IMR-90 (cell line): ENCODE results near the gene RBBP7. TPM values are rescaled to one million over a fixed set of nuclear protein-coding genes. Genes with fewer than 3 reads are reported as not detected.

Experiments used
- ATAC-seq: fragments of 200-7000 bp; cut with Tn5 transposase; 2 replicates; pipeline ENCODE4 v1.9.1; 2020; ENCODE audit warnings: low read depth, mild to moderate bottlenecking, moderate library complexity
- BruUV-seq: library from RNA; stranded (reverse); fragments of 400-500 nt; replicated peaks from 2 replicates; lab custom pipeline; 2021; lab: Mats Ljungman, UMichigan
- CTCF ChIA-PET: fragments of 300-600 bp; formaldehyde crosslinking; extraction: SDS; loops from one replicate; lab custom pipeline; 2021; ENCODE audit warnings: antibody characterized with exemption; lab: Yijun Ruan, JAX
- POLR2A ChIA-PET: fragments of 300-600 bp; sonication (Branson Sonifier 250); formaldehyde crosslinking; loops from one replicate; lab custom pipeline; 2022; ENCODE audit warnings: antibody characterized with exemption; ENCODE audit not compliant: unreplicated experiment; lab: Charles Lee
- DNase-seq: peaks from one replicate; pipeline ENCODE4 v3.0.0; 2013
- H2AFZ ChIP-seq: replicated peaks from 2 replicates; pipeline ENCODE3; 2013; ENCODE audit warnings: low read length, mild to moderate bottlenecking; ENCODE audit not compliant: poor library complexity
- H2AK5ac ChIP-seq: 2 replicates; pipeline ENCODE4 v1.6.1; 2013; ENCODE audit warnings: low read depth, low read length, inconsistent platforms
- H2AK9ac ChIP-seq: replicated peaks from 2 replicates; pipeline ENCODE3; 2013; ENCODE audit warnings: mild to moderate bottlenecking, low read depth, low read length, moderate library complexity; ENCODE audit not compliant: poor library complexity
- H2BK120ac ChIP-seq: 2 replicates; pipeline ENCODE4 v1.6.1; 2013; ENCODE audit warnings: low read depth, low read length, inconsistent platforms
- H2BK15ac ChIP-seq: 3 replicates; pipeline ENCODE4 v1.6.1; 2013; ENCODE audit warnings: low read depth, low read length, inconsistent platforms
- H2BK20ac ChIP-seq: 2 replicates; pipeline ENCODE4 v1.6.1; 2013; ENCODE audit warnings: low read depth, mild to moderate bottlenecking, inconsistent platforms, low read length, moderate library complexity
- H2BK5ac ChIP-seq: 2 replicates; pipeline ENCODE4 v1.6.1; 2013; ENCODE audit warnings: mild to moderate bottlenecking, low read depth, low read length, inconsistent platforms; ENCODE audit not compliant: poor library complexity, severe bottlenecking
- H3K14ac ChIP-seq: replicated peaks from 2 replicates; pipeline ENCODE4 v1.6.1; 2013; ENCODE audit warnings: low read depth, low read length, inconsistent platforms
- H3K18ac ChIP-seq: 2 replicates; pipeline ENCODE4 v1.6.1; 2013; ENCODE audit warnings: low read depth, low read length, control low read depth
- H3K23ac ChIP-seq: 2 replicates; pipeline ENCODE4 v1.6.1; 2013; ENCODE audit warnings: low read depth, low read length, inconsistent platforms
- H3K27ac ChIP-seq: 2 replicates; pipeline ENCODE4 v1.5.1; 2013; ENCODE audit warnings: mild to moderate bottlenecking, control low read depth, low read length; ENCODE audit not compliant: insufficient read depth
- H3K27me3 ChIP-seq: 2 replicates; pipeline ENCODE4 v1.6.1; 2013; ENCODE audit warnings: low read length; ENCODE audit not compliant: control insufficient read depth, insufficient read depth
- H3K36me3 ChIP-seq: 2 replicates; pipeline ENCODE4 v1.6.1; 2013; ENCODE audit warnings: low read length, mixed read lengths; ENCODE audit not compliant: control insufficient read depth, insufficient read depth
- H3K4ac ChIP-seq: 2 replicates; pipeline ENCODE4 v1.6.1; 2013; ENCODE audit warnings: low read depth, low read length, inconsistent platforms
- H3K4me1 ChIP-seq: 2 replicates; pipeline ENCODE4 v1.6.1; 2013; ENCODE audit warnings: low read length, mixed read lengths; ENCODE audit not compliant: control insufficient read depth, insufficient read depth
- H3K4me2 ChIP-seq: 2 replicates; pipeline ENCODE4 v1.6.1; 2013; ENCODE audit warnings: low read depth, mild to moderate bottlenecking, control low read depth, low read length, moderate library complexity
- H3K4me3 ChIP-seq: 2 replicates; pipeline ENCODE4 v1.5.1; 2013; ENCODE audit warnings: low read depth, mild to moderate bottlenecking, control low read depth, low read length, moderate library complexity; ENCODE audit not compliant: insufficient read depth
- H3K56ac ChIP-seq: 2 replicates; pipeline ENCODE4 v1.6.1; 2013; ENCODE audit warnings: low read length, inconsistent platforms; ENCODE audit not compliant: insufficient read depth; ENCODE audit errors: extremely low read depth
- H3K79me1 ChIP-seq, 2 experiments: 2 replicates each; pipeline ENCODE4 v1.6.1; 2013; ENCODE audit warnings: low read length in 2 of 2, inconsistent platforms in 1 of 2, low read depth in 1 of 2
- H3K9ac ChIP-seq: 2 replicates; pipeline ENCODE4 v1.6.1; 2013; ENCODE audit warnings: low read depth, low read length, control low read depth
- H3K9me1 ChIP-seq: 2 replicates; pipeline ENCODE4 v1.6.1; 2013; ENCODE audit warnings: low read length, inconsistent platforms; ENCODE audit not compliant: insufficient read depth
- H3K9me3 ChIP-seq: 2 replicates; pipeline ENCODE4 v1.6.1; 2013; ENCODE audit warnings: low read length; ENCODE audit not compliant: control insufficient read depth, insufficient read depth
- H4K20me1 ChIP-seq: 2 replicates; pipeline ENCODE4 v1.6.1; 2013; ENCODE audit warnings: low read length, inconsistent platforms; ENCODE audit not compliant: insufficient read depth
- H4K5ac ChIP-seq: 2 replicates; pipeline ENCODE4 v1.6.1; 2013; ENCODE audit warnings: mild to moderate bottlenecking, low read depth, low read length, control low read depth
- H4K8ac ChIP-seq, 2 experiments: 2 replicates each; pipeline ENCODE4 v1.6.1; 2013; ENCODE audit warnings: low read depth in 2 of 2, low read length in 2 of 2, control low read depth in 1 of 2, inconsistent platforms in 1 of 2
- H4K91ac ChIP-seq: 2 replicates; pipeline ENCODE4 v1.6.1; 2013; ENCODE audit warnings: low read depth, low read length, inconsistent platforms; ENCODE audit not compliant: insufficient read depth
- CEBPB ChIP-seq: IDR thresholded peaks from 2 replicates; pipeline ENCODE4 v1.6.1; 2012; ENCODE audit warnings: low read depth, low read length, improper control_type of control experiment
- FOS ChIP-seq: fragments of 150-350 bp; IDR thresholded peaks from 2 replicates; pipeline ENCODE4 v1.6.1; 2016; ENCODE audit warnings: low read depth, low read length
- MAFK ChIP-seq: IDR thresholded peaks from 2 replicates; pipeline ENCODE4 v1.6.1; 2012; ENCODE audit warnings: low read depth, low read length, improper control_type of control experiment
- MAZ ChIP-seq: IDR thresholded peaks from 2 replicates; pipeline ENCODE4 v1.6.1; 2012; ENCODE audit warnings: low read depth, mild to moderate bottlenecking, low read length, improper control_type of control experiment, moderate library complexity, borderline replicate concordance
- RFX5 ChIP-seq: IDR thresholded peaks from 2 replicates; pipeline ENCODE4 v1.8.0; 2012; ENCODE audit warnings: low read depth, mild to moderate bottlenecking, low read length, moderate library complexity
- dilution Hi-C: fragments of 300-500 bp; cut with HindIII; formaldehyde crosslinking; loops from one replicate; pipeline ENCODE4 v1.14.3; 2018; ENCODE audit warnings: low sequenced_read_pairs; ENCODE audit not compliant: unreplicated experiment
- in situ Hi-C: fragments of 300-500 bp; cut with MboI; formaldehyde crosslinking; loops from 3 replicates; pipeline ENCODE4 v1.14.3; 2019; ENCODE audit warnings: low sequenced_read_pairs, inconsistent platforms, mixed read lengths
- intact Hi-C: fragments of 100-400 bp; cut with micrococcal nuclease; formaldehyde crosslinking; loops from 2 replicates; pipeline ENCODE4 v1.10.0; 2022
- polyA plus RNA-seq, 3 experiments: library from polyadenylated mRNA; depleted of rRNA; stranded (reverse); fragments of >200 nt; gene quantifications; 2 replicates each; pipeline ENCODE4 v1.2.3, GENCODE V29; 2012; ENCODE audit warnings: low replicate concordance in 1 of 3
- total RNA-seq: library from RNA; depleted of rRNA; stranded (reverse); fragments of >200 nt; gene quantifications from 2 replicates; pipeline ENCODE4 v1.2.3, GENCODE V29; 2012

The RBBP7 gene
- total and polyA plus RNA-seq, 2 of the 4 experiments (the other 2 are of a cell fraction): 147 to 149 TPM

- peaks cover 9 to 27% of the 10 kb centered on the region in 2 experiments; a peak in 3 of 4 replicates for H3K79me1 ChIP-seq
- H2BK20ac ChIP-seq: no peak overlapping the region
- H4K5ac ChIP-seq: no peak overlapping the region
- H3K9me3 ChIP-seq: peaks cover 2% of the 10 kb centered on the region
- no peak overlapping the region for H3K9ac ChIP-seq
- no peak overlapping the region for H4K8ac ChIP-seq
- no peak overlapping the region for H3K56ac ChIP-seq
- no peak overlapping the region for H3K18ac ChIP-seq
- H2AK5ac ChIP-seq: no peak overlapping the region
- POLR2A ChIA-PET: no interaction called here
- no peaks in the 10 kb centered on the region for H3K27me3 ChIP-seq
- DNase-seq (no peak), ATAC-seq (no peak)
- H2BK120ac ChIP-seq: no peak overlapping the region
- TF ChIP-seq FOS (no peak), MAZ (no peak), MAFK (no peak), RFX5 (no peak), CEBPB (no peak)
- H2BK15ac ChIP-seq: no peak overlapping the region
- peaks cover 3% of the 10 kb centered on the region; the same call in 1 of the 2 replicates for H3K9me1 ChIP-seq
- dilution Hi-C loops (no loop called here), intact Hi-C loops (no loop called here), in situ Hi-C loops (no loop called here)
- H3K27ac ChIP-seq: no peak overlapping the region
- peaks cover 17% of the 10 kb centered on the region for H4K20me1 ChIP-seq
- peaks cover 36% of the 10 kb centered on the region for H3K36me3 ChIP-seq
- H3K4me3 ChIP-seq: no peak overlapping the region
- no TSS peak for BruUV-seq
- no peak overlapping the region for H3K14ac ChIP-seq
- H3K4me2 ChIP-seq: no peak overlapping the region
- no peak overlapping the region for H3K23ac ChIP-seq
- H4K91ac ChIP-seq: no peak overlapping the region
- no peak overlapping the region for H3K4ac ChIP-seq
- no peak overlapping the region for H2BK5ac ChIP-seq
- H3K4me1 ChIP-seq: no peaks in the 10 kb centered on the region
- no peak overlapping the region for H2AFZ ChIP-seq
- H2AK9ac ChIP-seq: no peak overlapping the region
- CTCF ChIA-PET: interaction anchor here (0.6 kb wide), 1 partner anchor 26 kb away, joined by 4 read pairs; no protein-coding TSS in a partner anchor
These were observed 13.4 kb downstream of the RBBP7 start for GRCh38 chrX:16856744-16857143.
